ENCODE data around the gene SRRM3. TPM values are rescaled to one million over a fixed set of nuclear protein-coding genes. Genes with fewer than 3 reads are reported as not detected.

SRRM3 gene
- total RNA-seq, 1 donor from 2014 or later = 0.09 TPM

DNA sequence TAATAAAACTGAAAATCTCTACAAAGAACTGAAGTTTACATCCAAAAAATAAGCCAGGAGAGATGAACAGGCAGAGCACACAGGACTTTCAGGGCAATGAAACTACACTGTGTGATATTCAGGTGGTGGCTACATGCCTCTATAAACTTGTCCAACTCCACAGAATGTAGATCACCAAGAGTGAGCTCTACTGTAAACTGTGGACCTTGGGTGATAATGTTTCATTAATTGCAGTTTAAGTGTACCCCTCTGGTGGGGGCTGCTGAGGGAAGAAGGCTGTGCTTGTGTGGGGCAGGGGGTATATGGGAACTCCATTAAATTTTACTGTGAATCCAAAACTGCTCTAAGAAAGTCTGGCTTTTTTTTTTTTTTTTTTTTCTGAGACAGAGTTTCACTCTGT lies 134.4 kb downstream of the SRRM3 start:
- H3K9me3 Mint-ChIP-seq = no peaks in the 10 kb centered on the region
- intact Hi-C loops (cut with micrococcal nuclease) = no loop called here
- H3K4me3 Mint-ChIP-seq = no peak overlapping the region
- peaks cover 32% of the 10 kb centered on the region for H3K4me1 Mint-ChIP-seq
- peaks cover 50% of the 10 kb centered on the region for H3K36me3 Mint-ChIP-seq (ENCODE audit: low read depth)
- no peaks in the 10 kb centered on the region for H3K27me3 Mint-ChIP-seq
- no peak for DNase-seq
- no peak overlapping the region for H3K27ac Mint-ChIP-seq

Other genes with a start within 250 kb of the SRRM3 start
- 36.1 and 38.2 TPM in 2 replicates for gene TMEM120A, start 207.3 kb upstream of the SRRM3 start, total RNA-seq
- gene STYXL1, start 153.9 kb upstream of the SRRM3 start, total RNA-seq = 30.9 and 33.6 TPM in 2 replicates
- gene MDH2, start 153.8 kb upstream of the SRRM3 start, total RNA-seq = 291 and 293 TPM in 2 replicates
- gene HSPB1, start 100.8 kb downstream of the SRRM3 start, total RNA-seq = 112 and 117 TPM in 2 replicates
- 183 and 185 TPM in 2 replicates for gene YWHAG, start 157.1 kb downstream of the SRRM3 start, total RNA-seq
- gene SSC4D, start 207.8 kb downstream of the SRRM3 start, total RNA-seq = 0.77 and 0.80 TPM in 2 replicates
- gene ZP3, start 223.1 kb downstream of the SRRM3 start, total RNA-seq = 7.4 and 7.5 TPM in 2 replicates

Data from activated CD4-positive, alpha-beta T cell treated with anti-CD3 and anti-CD28 coated beads, Interleukin-2, amount 10 ng/mL, durations not matched to agents 24 days and 14 days (primary cell).